MM.1S (cell line): ENCODE data around the gene CALML4.

ENCODE experiments used
- CTCF ChIP-seq: fragments of 300-600 bp; sonication (generic); IDR thresholded peaks from 2 replicates; pipeline ENCODE4 v1.5.1; 2016; ENCODE audit warnings: antibody characterized with exemption, low read length, mixed read lengths
- EZH2 ChIP-seq: fragments of 300-600 bp; sonication (generic); optimal IDR thresholded peaks from 2 replicates; pipeline ENCODE3; 2017; ENCODE audit warnings: low read depth, mild to moderate bottlenecking, antibody characterized with exemption, low read length, mixed read lengths

GRCh38 chr15:68199340-68199739, 5.8 kb downstream of the CALML4 start:
- TF ChIP-seq CTCF (no peak), EZH2 (no peak)
